ENCODE data around the gene ATP5MG. TPM values are rescaled to one million over a fixed set of nuclear protein-coding genes. Genes with fewer than 3 reads are reported as not detected.
A peak's percentile ranks its signal among the peaks of the same experiment; 100 is the strongest.
"Not testable (repeated sequence)": the region's sequence is repeated elsewhere in the genome, so short reads cannot be mapped to it uniquely, and the experiment has no call there.

Gene ATP5MG
- total RNA-seq, 2 experiments from 2014 or later, result 278 to 295 TPM

DNA sequence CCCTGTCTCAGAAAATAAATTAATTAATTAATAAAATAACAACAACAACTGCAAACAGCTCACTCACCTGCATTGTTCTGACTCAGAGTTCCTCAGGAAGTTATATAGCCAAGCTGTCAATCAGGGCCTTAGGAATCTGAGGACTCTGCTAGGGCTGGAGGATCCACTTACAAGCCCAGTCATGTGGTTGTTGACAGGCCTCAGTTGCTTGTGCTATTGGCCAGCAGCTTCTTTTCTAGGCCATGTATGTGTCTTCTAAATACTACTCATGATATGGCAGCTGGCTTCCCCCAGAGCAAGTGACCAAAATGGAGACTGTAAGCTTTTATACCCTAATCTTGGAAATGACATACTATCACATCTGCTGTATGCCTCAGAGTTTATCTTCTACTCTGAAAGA, 20.8 kb upstream of the ATP5MG start:
- Mint-ChIP-seq H3K4me3 (no peak overlapping the region), H3K36me3 (peaks cover 64% of the 10 kb centered on the region), H3K9me3 (ENCODE audit: low read depth) (no peaks in the 10 kb centered on the region), H3K27ac (no peak overlapping the region), H3K27me3 (no peaks in the 10 kb centered on the region), H3K4me1 (peaks cover 3% of the 10 kb centered on the region)
- DNase-seq (no peak), ATAC-seq (no peak)
- CTCF ChIA-PET, result interaction anchor here (0.6 to 1.5 kb wide), 3 partner anchors 15 to 198 kb away, joined by 3 to 4 read pairs (median 3); no protein-coding TSS in a partner anchor

- DNase-seq (no peak), ATAC-seq (no peak)
- H3K4me1 Mint-ChIP-seq, result no peaks in the 10 kb centered on the region
- H3K9me3 Mint-ChIP-seq (ENCODE audit: low read depth), result no peaks in the 10 kb centered on the region
- H3K36me3 Mint-ChIP-seq, result peaks cover 69% of the 10 kb centered on the region
- H3K27me3 Mint-ChIP-seq, result no peaks in the 10 kb centered on the region
- H3K27ac Mint-ChIP-seq, result no peak overlapping the region
- H3K4me3 Mint-ChIP-seq, result no peak overlapping the region
- CTCF ChIA-PET, result interaction anchor here (0.7 to 1.6 kb wide), 3 partner anchors 23 to 110 kb away, joined by 3 to 8 read pairs (median 3); no protein-coding TSS in a partner anchor
Measured at GRCh38 chr11:118382954-118383353, 18.5 kb upstream of the ATP5MG start.

DNA sequence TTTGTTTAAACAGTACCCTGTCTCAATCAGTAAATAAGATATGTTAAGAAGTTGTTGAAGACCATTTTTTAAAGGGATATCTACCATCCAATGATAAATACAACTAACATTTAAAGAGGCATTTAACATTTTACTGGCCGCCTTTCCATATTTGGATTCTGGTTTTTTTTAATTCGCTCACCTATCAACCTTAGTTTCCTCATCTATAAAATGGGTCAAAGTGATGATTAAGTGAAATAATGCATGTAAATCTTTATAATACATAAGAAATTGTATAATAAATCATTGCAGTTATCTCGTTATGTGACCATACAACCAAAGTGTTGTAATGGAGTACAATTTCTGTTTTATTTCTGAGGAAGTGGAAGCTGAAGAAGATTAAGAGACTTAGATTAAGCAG, 17.7 kb upstream of the ATP5MG start:
- Mint-ChIP-seq H3K9me3 (ENCODE audit: low read depth) (no peaks in the 10 kb centered on the region), H3K4me3 (no peak overlapping the region), H3K4me1 (no peaks in the 10 kb centered on the region), H3K36me3 (peaks cover 66% of the 10 kb centered on the region), H3K27me3 (no peaks in the 10 kb centered on the region), H3K27ac (no peak overlapping the region)
- DNase-seq (no peak), ATAC-seq (no peak)
- CTCF ChIA-PET, result interaction anchor here (1.2 kb wide), 1 partner anchor 105 kb away, joined by 5 read pairs; no protein-coding TSS in a partner anchor

- Mint-ChIP-seq H3K27me3 (no peaks in the 10 kb centered on the region), H3K9me3 (ENCODE audit: low read depth) (no peaks in the 10 kb centered on the region), H3K4me1 (peaks cover 66% of the 10 kb centered on the region), H3K4me3 (peak overlapping the region; percentile 70), H3K36me3 (peaks cover 45% of the 10 kb centered on the region), H3K27ac (peak overlapping the region; percentile 99)
- CTCF ChIA-PET, result interaction anchor here (0.9 to 3.6 kb wide), 4 partner anchors 39 to 94 kb away, joined by 3 to 14 read pairs (median 4); no protein-coding TSS in a partner anchor
- peak; percentile 64 for DNase-seq
- ATAC-seq, result peak; percentile 32
Measured at GRCh38 chr11:118396097-118396501, 5.3 kb upstream of the ATP5MG start.

- no peak overlapping the region for H3K4me3 Mint-ChIP-seq
- DNase-seq (no peak), ATAC-seq (no peak)
- no peaks in the 10 kb centered on the region for H3K9me3 Mint-ChIP-seq (ENCODE audit: low read depth)
- peak overlapping the region; percentile 99 for H3K27ac Mint-ChIP-seq
- peaks cover 45% of the 10 kb centered on the region for H3K36me3 Mint-ChIP-seq
- H3K27me3 Mint-ChIP-seq, result no peaks in the 10 kb centered on the region
- CTCF ChIA-PET, result interaction anchor here (0.7 to 3.6 kb wide), 8 partner anchors 9 to 102 kb away, joined by 3 to 14 read pairs (median 4); no protein-coding TSS in a partner anchor
- H3K4me1 Mint-ChIP-seq, result peaks cover 67% of the 10 kb centered on the region
Measured at GRCh38 chr11:118397448-118397847, 4.0 kb upstream of the ATP5MG start.

GRCh38 chr11:118398791-118399559, 2.4 kb upstream of the ATP5MG start:
- H3K4me3 Mint-ChIP-seq, result peak overlapping the region; percentile 93
- no peaks in the 10 kb centered on the region for H3K9me3 Mint-ChIP-seq (ENCODE audit: low read depth)
- no peaks in the 10 kb centered on the region for H3K27me3 Mint-ChIP-seq
- H3K27ac Mint-ChIP-seq, result peak overlapping the region; percentile 99
- CTCF ChIA-PET, result interaction anchor here (0.7 to 3.6 kb wide), 9 partner anchors 17 to 200 kb away, joined by 3 to 14 read pairs (median 3); partner anchors contain the start of genes KMT2A and UBE4A
- ATAC-seq (peak; percentile 79), DNase-seq (peak; percentile 82)
- H3K4me1 Mint-ChIP-seq, result peaks cover 71% of the 10 kb centered on the region
- H3K36me3 Mint-ChIP-seq, result peaks cover 35% of the 10 kb centered on the region

- Mint-ChIP-seq H3K27ac (peak overlapping the region; percentile 99), H3K4me3 (peak overlapping the region; percentile 93), H3K27me3 (no peaks in the 10 kb centered on the region), H3K4me1 (peaks cover 79% of the 10 kb centered on the region), H3K36me3 (peaks cover 35% of the 10 kb centered on the region), H3K9me3 (ENCODE audit: low read depth) (no peaks in the 10 kb centered on the region)
- ATAC-seq, result no peak
- no peak for DNase-seq
- CTCF ChIA-PET, result interaction anchor here (0.7 to 2.2 kb wide), 15 partner anchors 10 to 203 kb away, joined by 3 to 10 read pairs (median 3); partner anchors contain the start of genes ARCN1, KMT2A and UBE4A
Measured at GRCh38 chr11:118401880-118402590, 629 bp downstream of the ATP5MG start.

DNA sequence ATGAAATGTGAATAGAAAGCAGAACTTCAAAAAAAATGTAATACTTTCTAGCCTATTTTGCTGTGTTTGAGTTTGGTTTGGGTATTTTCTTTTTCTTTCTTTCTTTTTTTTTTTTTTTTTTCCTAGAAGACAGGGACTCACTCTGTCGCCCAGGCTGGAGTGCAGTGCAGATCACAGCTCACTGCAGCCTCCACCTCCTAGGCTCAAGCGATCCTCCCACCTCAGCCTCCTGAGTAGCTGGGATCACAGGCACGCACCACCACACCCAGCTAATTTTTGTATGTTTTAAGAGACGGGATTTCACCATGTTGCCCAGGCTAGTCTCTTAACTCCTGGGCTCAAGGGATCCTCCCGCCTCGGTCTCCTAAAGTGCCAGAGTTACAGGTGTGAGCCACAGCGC, 1.2 kb downstream of the ATP5MG start:
- DNase-seq; ATAC-seq; H3K27me3 Mint-ChIP-seq; H3K9me3 Mint-ChIP-seq (ENCODE audit: low read depth): not testable (repeated sequence)
- Mint-ChIP-seq H3K4me1 (peaks cover 74% of the 10 kb centered on the region), H3K36me3 (peaks cover 35% of the 10 kb centered on the region), H3K4me3 (peak overlapping the region; percentile 93), H3K27ac (peak overlapping the region; percentile 99)
- CTCF ChIA-PET, result interaction anchor here (0.7 to 2.2 kb wide), 15 partner anchors 14 to 204 kb away, joined by 3 to 10 read pairs (median 3); partner anchors contain the start of genes ARCN1, KMT2A and UBE4A

- no peak overlapping the region for H3K27ac Mint-ChIP-seq
- ATAC-seq, result no peak
- peaks cover 54% of the 10 kb centered on the region for H3K4me1 Mint-ChIP-seq
- no peaks in the 10 kb centered on the region for H3K9me3 Mint-ChIP-seq (ENCODE audit: low read depth)
- H3K4me3 Mint-ChIP-seq, result no peak overlapping the region
- no peak for DNase-seq
- peaks cover 48% of the 10 kb centered on the region for H3K36me3 Mint-ChIP-seq
- H3K27me3 Mint-ChIP-seq, result no peaks in the 10 kb centered on the region
- CTCF ChIA-PET, result interaction anchor here (1.1 to 2.1 kb wide), 3 partner anchors 9 to 27 kb away, joined by 3 to 8 read pairs (median 3); no protein-coding TSS in a partner anchor
Measured at GRCh38 chr11:118406599-118407166, 5.3 kb downstream of the ATP5MG start.

DNA sequence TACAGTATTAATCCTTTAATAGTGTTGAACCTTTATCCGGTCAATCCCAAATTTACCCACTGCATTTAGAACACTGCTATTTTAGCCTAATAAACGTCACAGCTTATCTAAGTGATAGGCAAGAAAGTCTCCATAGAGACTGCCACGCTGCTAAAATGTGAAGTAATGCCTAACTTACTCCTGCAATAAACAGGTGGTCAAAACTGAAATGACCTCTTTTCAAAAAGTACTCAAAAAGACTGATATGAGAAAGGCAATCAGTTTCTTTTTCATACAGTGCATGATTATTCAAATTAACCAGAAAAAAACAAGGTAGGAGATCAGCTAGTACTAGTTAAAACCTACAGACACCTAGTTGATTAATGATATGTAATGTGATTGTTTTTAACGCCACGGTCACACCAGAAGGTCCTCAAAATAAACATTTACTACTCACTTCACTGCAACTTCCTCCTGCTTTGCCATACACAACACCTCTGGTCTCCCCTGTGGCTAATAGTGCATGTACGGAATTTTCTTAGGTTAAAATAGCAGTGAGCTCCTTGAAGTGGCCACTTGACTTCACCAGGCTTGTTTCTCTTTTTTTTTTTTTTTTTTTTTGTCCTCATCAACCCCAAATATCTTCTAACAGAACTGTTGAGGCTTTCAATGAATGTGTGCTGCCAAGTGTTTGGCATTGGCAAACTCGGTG, 8.8 kb downstream of the ATP5MG start:
- CTCF ChIA-PET, result interaction anchor here (2.1 kb wide), 1 partner anchor 78 kb away, joined by 5 read pairs; no protein-coding TSS in a partner anchor
- no peak for ATAC-seq
- H3K27ac Mint-ChIP-seq, result no peak overlapping the region

GRCh38 chr11:118411530-118411929, 10.1 kb downstream of the ATP5MG start:
- peaks cover 17% of the 10 kb centered on the region for H3K4me1 Mint-ChIP-seq
- peak overlapping the region; percentile 13 for H3K27ac Mint-ChIP-seq

More for the DNA sequence above, 8.8 kb downstream of the ATP5MG start:
- Mint-ChIP-seq H3K9me3 (ENCODE audit: low read depth) (no peaks in the 10 kb centered on the region), H3K36me3 (peaks cover 40% of the 10 kb centered on the region), H3K4me3 (no peak overlapping the region), H3K4me1 (peaks cover 29% of the 10 kb centered on the region), H3K27me3 (no peaks in the 10 kb centered on the region)
- no peak for DNase-seq

DNA sequence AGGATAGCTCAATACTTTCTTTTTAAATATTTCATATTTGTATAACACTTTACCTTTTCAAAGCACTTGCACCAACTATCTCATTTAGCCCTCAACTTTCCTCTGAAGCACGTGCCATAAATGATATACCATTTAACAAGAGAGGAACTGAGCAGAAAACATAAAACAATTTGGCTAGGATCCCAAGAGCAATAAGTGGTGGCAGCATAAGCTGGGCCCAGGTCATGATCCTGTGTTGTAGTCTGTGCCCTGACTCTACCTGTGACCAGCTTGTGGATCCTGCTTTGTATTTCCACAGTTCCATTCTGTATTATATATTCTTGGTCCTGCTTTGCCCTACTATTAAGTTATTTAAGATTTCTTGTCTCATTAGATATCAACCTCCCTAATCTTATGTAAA, 11.5 kb downstream of the ATP5MG start:
- no peaks in the 10 kb centered on the region for H3K27me3 Mint-ChIP-seq
- DNase-seq (no peak), ATAC-seq (no peak)
- no peaks in the 10 kb centered on the region for H3K9me3 Mint-ChIP-seq (ENCODE audit: low read depth)
- peaks cover 12% of the 10 kb centered on the region for H3K4me1 Mint-ChIP-seq
- H3K36me3 Mint-ChIP-seq, result peaks cover 26% of the 10 kb centered on the region
- no peak overlapping the region for H3K4me3 Mint-ChIP-seq
- no peak overlapping the region for H3K27ac Mint-ChIP-seq
- CTCF ChIA-PET, result no interaction called here

More at GRCh38 chr11:118411530-118411929, 10.1 kb downstream of the ATP5MG start:
- Mint-ChIP-seq H3K27me3 (no peaks in the 10 kb centered on the region), H3K4me3 (no peak overlapping the region), H3K36me3 (peaks cover 33% of the 10 kb centered on the region), H3K9me3 (ENCODE audit: low read depth) (no peaks in the 10 kb centered on the region)
- DNase-seq (no peak), ATAC-seq (no peak)
- CTCF ChIA-PET, result interaction anchor here (0.6 kb wide), 1 partner anchor 10 kb away, joined by 3 read pairs; no protein-coding TSS in a partner anchor
